Stimulated activated CD4-positive, alpha-beta T cell treated with anti-CD3 and anti-CD28 coated beads, Interleukin-15, amount 100 ng/mL, for 1 hour (primary cell): ENCODE data around the gene NMNAT3.
"Not testable (repeated sequence)": the region's sequence is repeated elsewhere in the genome, so short reads cannot be mapped to it uniquely, and the experiment has no call there.

Experiments used
- DNase-seq, 2 donors: peaks; one replicate each; pipeline ENCODE4 v3.0.0-alpha.2; 2020; ENCODE audit warnings: low read depth in 1 of 2, low spot score in 1 of 2

The NMNAT3 gene

DNA sequence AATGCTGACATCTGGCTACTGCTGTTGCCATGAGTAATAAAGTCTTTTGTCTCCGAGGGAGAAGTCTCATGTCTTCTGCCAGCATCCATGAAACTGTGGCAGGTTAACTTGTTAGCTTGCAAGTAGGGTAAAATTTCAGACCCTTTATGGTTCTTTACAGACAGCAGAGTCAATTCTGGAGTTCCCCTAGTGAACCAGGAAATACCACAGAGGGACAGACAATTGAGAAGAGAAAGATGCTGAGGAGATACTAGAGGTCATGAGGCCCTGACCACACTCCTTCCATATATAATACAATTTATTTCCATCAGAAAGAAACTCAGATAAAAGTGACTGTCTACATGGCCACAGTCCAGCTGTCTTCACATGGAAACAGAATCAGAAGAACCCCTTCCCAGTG, 38.1 kb downstream of the NMNAT3 start:
- DNase-seq: no peak

DNA sequence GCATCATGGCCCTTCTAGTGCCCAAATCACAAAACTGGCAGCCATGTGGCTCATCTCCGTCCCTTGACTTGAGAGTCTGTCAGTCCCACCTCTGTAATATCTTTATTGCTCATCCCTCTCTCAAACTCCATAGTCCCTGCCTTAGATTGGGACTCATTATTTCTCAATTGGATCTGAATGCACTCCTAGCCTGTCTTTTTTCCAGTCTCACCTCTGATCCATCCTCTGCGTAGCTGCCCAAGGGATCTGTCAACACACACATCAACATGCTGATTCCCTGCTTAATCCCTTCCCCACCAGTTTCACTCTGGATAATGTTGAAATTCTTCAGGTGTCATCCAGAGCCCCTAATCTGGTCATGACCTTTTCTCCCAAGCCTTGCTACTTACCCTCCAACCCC, 39.3 kb downstream of the NMNAT3 start:
- no peak for DNase-seq

DNA sequence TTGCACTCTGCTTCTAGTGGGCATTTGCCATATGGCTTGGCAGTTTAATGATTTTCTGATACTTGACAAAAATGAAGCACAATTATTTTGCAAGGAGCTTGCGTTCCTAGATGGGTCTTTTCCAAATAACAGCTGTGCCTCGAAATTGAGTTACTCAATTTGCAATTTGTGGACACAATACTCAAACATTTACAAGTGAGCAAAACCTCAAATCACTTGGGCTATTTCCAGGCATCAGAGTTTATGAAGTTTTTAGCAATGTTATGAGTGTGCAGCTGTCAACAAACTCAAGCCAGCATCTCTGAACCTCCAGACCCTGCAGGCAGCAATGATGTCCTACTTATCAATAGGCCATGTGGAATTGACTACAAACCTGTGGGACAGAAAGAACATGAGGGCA, 41.3 kb downstream of the NMNAT3 start:
- no peak for DNase-seq

DNA sequence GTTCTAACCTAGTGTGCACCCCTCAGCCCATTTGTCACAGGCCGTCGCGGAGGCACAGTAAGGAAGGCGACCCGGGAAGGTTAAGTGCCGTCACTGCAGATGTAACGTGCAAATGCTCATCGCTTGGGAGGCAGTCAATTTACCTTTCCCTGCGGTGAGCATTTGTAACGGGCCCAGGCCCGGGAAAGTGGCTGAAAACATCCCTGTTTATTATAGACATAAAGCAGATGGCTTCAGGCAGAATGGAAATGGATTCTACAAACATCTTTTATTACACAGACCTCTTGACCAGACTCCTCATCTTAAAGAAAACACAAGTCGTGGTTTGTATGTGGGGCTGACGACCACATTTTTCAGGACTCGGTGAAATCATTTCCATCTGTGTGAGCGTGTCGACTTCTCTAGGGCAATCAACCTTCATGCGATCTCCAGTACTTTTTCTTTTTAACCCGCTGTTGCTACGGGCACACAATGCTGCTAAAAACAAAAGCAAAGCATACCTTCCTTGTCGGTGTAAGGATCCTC, 43.6 kb downstream of the NMNAT3 start:
- DNase-seq: no peak

DNA sequence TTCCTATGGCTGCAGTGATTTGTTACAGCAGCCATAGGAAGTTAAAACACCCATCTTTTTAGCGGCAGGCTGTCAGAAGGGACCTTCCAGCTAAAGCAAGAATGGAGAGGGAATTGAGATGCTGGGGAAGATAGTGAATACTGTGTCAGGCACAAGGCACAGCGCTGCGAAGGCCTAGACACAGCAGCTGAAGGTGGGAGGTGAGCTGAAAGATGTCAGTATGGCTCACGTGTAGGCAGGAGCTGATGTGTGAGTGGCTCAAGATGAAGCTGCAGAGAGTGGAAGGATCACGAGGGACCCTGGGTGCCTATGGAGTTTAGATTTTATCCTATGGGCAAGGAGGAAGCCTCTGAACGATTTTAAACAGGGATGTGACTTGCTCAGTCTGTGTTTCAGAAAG, 44.3 kb downstream of the NMNAT3 start:
- no peak for DNase-seq

DNA sequence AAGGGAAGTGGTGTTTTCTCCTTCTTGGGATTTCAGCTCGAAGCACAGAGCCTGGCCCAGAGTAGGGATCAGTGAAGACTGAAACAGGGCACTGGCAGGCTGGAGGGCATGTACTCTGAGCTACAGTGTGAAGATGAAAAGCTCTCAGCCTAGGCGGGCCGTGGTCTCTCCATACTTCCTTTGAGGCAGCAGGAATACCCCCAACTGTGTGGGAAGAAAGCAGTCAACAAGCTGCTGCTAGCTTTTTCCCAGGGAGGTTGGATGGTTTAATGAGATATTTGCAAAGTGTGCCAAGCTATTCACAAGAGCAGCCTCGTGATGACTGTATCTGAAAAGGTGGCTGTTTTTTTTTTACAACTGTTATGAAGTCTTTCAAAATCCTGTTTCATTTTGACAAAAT, 47.2 kb downstream of the NMNAT3 start:
- DNase-seq: no peak

DNA sequence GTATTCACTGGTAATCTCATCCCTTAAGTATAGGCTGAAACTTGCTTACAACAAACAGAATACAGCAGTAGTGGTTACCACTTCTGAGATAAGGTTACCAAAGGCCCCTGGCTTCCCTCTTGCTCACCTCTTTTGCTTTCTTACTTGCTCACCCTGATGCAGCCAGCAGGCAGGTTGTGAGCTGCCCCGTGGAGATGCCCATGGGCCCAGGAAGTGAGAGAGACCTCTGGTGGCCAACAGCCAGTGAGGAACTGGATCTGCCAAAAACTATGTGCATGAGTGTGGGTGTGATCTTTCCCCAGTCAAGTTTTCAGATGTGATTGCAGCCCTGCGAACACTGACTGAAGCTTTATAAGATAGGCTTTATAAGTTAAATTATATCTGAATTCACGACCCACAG, 48.7 kb downstream of the NMNAT3 start:
- DNase-seq: no peak

DNA sequence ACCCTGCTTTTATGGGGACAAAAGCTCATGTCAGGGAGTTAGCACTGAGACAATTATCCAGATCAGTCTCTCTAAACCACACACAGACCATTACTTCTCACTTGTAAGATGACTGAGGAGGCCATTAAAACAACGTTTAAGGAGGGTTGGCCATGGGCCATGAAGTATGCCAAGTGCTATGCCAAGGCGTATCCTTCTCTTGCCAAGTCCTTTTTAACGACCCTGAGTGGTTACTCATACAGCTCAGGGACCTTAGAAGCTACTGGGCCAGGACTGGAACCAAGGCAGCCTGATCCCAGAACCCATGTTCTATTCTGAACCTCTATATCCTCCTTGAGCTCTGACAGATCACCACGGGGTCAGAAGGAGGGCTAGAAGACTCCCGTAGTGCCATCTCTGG, 50.0 kb downstream of the NMNAT3 start:
- no peak for DNase-seq

DNA sequence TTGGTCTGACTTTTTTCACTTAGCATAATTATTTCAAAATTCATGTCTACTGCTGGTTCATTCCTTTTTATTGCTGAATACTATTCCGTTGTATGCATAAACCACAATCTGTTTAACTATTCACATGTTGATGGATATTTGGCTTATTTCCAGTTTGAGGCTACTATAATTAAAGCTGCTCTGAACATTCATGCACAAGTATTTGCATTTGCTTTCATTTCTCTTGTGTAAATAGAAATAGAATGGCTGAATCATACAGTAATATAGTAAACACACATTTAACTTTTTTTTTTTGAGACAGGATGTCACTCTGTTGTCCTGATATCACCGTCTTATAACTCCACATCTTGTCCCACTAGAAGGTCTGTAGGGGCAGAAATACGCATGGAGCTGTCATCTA, 57.3 kb downstream of the NMNAT3 start:
- no peak for DNase-seq

DNA sequence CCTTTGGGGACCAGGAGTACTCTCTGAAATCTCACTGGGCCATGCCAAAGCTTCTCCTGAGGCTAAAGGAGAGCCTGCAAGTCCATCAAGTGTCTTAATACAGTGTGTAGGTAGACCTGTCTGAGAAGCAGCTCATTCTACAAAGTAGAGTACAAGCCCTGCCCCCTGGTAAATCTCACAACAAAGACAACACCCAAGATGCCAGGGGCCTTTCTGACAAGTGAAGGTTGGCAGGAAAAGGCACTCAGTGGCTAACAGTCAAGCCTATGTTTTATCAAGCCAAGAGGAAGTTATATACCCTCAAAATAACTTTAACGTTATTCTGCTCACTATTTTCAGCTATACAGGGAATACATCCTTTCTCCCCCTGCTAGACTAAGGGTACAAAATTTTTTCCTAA, 58.3 kb downstream of the NMNAT3 start:
- DNase-seq: no peak

DNA sequence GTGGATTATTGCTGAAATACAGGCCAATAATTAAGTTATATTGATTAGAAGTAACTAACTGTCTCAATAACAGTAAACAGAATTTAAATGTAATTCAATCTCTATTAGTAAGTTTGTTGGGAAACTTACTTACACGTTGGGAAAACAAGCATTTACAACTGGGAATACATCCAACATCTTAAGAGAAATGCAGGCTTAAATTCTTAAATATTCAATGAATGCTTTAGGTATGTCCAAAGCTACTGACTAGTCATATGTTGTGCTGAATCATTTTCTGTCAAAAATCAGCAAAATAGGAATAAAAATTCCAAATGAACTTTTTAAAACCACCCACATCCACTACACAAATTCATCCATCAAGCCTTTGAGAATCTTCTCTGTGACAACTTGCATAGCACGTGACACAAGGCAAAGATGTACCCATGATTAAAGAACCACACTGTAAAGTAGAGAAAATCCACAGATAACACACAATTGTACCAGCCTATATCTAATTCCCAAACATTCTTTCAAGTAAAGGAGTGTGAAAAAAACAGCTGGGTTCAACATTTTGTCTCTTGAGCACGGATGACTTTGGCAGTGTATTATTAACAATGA, 60.0 kb downstream of the NMNAT3 start:
- no peak for DNase-seq

DNA sequence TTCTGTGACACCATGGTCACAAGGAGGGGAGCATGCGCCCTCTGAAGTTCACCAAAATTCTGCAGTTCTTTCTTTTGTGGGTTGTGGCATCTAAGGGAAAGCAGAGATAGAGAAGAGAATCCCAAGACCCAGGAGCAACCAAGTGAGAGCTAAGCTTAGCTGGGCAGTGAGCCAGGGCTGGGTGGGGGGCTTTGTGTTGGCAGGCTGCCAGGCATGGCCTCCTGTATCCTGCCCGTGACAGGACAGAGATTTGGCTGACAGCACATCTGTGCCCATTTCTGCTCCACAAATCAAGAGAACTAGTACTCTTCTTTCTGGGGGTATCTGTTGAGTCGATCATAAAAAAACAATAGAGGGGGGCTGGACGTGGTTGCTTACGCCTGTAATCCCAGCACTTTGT, 66.2 kb downstream of the NMNAT3 start:
- no peak for DNase-seq

DNA sequence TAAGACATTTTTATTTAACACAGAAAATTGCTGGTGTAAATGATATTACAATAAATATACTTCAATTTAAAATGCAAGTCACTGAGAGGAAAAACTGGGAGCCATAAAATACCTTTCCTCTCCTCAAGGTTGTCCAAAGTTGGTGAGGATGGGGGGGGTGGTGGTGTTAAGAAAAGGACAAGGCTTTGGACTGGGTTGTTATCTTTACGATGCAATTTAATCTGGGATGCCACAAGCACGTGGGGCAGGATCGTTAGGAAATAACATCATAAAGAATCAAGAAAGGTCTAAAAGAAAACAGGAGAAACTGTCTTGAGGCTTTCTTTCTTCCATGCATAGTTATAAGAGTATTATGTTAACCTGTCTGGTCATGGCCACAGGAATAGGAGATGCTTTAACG, 66.9 kb downstream of the NMNAT3 start:
- no peak for DNase-seq

DNA sequence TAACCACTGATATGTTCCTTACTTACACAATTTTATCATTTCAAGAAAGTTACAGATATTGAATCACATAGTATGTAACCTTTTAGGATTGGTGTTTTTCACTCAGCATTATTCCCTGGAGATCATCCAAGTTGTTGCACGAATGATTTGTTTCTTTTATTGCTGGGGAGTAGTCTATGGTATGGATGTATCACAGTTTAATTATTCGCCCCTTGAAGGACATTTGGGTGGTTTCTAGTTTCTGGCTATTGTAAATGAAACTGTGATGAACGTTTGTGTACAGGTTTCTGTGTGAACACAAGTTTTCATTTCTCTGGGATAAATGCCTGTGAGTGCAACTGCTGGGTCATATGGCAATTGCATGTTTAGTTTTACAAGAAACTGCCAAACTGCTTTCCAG, 68.8 kb downstream of the NMNAT3 start:
- DNase-seq: no peak

DNA sequence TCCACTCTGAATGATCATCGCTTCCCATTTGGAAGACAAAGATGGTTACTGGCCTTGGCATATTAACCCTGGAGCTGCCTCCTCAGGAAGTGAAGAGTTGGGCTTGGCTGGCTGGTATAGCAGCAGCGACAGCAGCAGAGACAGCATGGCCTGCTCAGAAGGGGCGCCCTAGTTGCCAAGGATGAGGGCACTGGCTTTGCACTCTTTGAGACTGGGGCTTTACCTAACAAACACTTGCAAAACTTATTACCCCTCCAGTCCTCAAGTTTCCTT, 69.7 kb downstream of the NMNAT3 start:
- DNase-seq: no peak

DNA sequence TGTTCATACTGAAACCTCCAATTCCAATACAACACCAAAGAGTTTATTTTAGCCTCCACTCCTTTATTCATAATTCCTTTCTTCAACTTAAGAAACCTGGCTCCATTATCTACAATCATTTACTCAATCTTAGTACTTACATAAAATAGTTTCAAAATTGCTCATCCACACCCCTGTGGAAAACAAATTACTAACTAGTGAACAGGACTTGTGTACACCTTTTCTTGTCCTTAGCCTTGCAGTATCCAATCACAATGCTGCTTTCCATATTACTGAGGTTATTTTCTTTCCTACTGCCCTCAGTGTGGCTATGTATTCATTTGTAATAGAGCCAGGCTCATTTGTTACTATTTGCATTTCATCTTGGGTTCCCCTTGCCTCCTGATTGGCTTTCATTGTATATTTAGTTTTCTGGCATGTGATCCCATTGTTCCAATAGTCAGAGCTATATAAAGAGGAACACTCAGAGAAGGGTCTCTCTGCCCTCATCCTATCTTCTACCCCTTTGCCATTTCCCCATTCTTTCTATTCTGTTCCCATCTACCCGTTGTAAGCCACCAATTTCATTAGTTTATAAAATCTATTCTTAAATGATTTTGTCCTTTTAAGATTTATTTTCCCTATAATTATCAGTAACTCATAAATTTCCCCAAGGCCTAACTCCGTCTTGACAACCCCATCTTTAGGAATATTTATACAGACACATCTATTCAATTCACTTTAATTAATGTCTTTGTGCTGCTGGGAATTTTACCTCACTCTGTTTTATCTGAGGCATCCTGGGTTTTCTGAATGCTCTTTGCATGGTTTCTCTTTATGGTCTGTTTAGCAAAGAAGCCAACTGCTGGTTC, 70.3 kb downstream of the NMNAT3 start:
- DNase-seq: no peak

DNA sequence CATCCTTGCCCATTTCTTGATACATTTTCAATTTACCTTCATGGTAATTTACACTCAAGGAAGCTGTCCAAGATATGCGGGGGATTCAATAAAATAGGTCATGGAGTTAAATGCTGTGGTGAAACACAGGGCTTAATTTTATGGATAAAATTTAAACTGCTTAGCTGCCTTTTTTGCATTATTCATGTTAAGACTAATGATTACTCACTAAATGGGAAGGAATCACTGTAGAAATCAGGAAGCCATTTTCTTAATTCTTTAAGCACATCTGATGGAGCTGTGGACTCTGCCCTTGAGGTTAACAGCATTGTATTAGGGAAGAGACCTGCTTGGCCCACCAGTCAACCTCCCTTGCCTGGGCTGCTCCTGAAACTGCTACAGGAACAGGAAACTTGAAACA, 75.8 kb downstream of the NMNAT3 start:
- no peak for DNase-seq

DNA sequence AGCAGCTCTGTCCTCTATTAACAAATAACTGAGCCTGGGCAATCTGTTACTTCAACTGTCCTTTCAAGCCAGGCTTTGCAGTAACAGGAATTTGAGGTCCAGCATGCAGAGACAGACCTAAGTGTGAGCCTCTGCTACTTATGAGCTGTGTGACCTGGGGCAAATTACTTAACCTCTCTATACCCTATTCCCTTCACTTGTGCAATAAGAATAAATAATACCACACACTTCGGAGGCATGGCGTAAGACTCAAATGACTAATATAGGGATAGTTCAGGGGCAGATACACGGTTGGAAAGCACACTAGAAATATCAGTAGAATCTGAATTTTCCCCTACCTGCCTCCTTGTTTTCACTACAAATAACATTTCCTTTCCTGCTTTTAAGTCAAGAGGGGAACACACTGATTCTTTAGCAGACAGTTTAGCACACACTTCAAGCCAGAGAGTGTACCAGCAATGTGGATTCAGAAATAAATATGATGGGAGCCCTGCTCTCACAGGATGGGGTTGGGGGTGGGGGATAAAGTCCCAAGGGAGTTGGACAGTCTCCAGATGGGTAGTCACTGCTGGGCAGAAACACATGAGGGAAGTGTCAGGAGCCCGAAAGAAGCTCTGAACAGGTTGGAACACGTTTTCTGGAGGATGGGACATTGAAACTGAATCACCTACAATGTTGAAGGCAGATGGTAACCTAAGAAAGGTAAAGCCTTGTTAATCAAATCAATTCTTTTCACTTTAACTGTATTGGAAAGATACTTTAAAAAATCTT, 76.4 kb downstream of the NMNAT3 start:
- no peak for DNase-seq

DNA sequence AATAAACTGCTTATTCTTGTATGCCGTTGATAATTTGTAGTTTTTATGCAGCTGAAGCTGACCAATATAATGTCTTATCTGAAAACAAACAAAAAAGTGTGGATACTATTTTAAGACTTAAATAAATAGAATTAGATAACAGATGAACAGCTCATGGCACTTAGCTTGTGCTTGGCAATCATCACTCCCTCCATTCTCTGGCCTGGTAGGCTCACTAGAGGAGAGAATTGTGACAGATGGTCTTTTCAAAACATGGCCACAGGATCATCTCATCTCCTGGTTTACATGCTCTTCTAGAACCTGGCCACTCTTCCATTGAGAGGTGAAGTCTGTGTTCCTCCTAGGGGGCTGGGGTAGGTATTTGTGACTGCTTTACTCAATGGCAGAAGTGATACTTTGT, 79.8 kb downstream of the NMNAT3 start:
- DNase-seq: no peak

DNA sequence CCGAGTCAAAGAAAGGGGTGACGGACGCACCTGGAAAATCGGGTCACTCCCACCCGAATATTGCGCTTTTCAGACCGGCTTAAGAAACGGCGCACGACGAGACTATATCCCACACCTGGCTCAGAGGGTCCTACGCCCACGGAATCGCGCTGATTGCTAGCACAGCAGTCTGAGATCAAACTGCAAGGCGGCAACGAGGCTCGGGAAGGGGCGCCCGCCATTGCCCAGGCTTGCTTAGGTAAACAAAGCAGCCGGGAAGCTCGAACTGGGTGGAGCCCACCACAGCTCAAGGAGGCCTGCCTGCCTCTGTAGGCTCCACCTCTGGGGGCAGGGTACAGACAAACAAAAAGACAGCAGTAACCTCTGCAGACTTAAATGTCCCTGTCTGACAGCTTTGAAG, 86.6 kb downstream of the NMNAT3 start:
- not testable (repeated sequence) for DNase-seq

DNA sequence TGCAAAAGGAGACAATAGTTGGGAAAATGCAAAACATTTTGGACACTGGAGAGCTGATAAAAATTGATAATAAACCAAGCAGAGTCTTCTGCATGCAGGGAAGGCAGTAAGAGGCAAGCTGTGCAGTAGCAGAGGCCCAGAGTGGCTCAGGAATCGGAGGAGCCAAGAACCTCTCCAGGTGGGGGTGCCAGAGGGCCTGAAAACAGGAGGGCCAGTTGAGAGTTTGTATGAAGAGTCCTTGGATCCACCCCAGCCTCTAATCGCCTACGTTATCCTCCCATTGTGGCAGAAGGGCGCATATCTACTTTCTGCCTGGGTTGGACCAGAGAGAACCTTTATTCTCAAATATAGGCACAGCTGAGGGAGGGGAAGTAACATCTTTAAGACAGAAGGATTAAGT, 89.3 kb downstream of the NMNAT3 start:
- DNase-seq: no peak

DNA sequence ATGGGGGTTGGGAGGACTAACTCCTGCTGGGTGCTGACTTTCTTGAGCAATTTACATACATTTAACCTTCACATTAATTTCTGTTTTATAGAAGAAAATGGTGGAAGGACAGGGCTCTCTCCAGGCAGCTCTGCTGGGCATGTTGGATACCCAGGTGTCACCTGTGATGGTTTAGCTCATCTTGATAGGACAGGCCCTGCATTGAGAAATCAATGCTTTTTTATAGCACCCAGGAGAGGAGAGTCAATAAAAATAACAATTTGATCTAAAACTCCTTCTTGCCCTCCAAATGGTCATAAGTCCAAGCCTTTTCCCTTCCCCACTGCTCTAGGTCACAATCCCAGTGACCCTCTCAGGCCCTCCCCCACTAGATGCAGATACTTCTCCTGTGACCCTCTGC, 90.0 kb downstream of the NMNAT3 start:
- DNase-seq: no peak
